Activated CD8-positive, alpha-beta T cell treated with anti-CD3 and anti-CD28 coated beads, Interleukin-2, amount 10 ng/mL, durations not matched to agents 7 days and 5 days (primary cell): Measurements from ENCODE around the gene ATF6B. TPM values are rescaled to one million over a fixed set of nuclear protein-coding genes. Genes with fewer than 3 reads are reported as not detected.

Experiments
- ATAC-seq: fragments of 150-1000 bp; cut with Tn5 transposase; one replicate; pipeline ENCODE4 v1.10.0; 2021; ENCODE audit warnings: moderate library complexity
- CTCF ChIA-PET: fragments of 350-600 bp; sonication (Branson Sonifier 250); formaldehyde crosslinking; loops from one replicate; lab custom pipeline; 2021; ENCODE audit warnings: antibody characterized with exemption; lab: Charles Lee
- POLR2A ChIA-PET: fragments of 350-600 bp; sonication (Branson Sonifier 250); formaldehyde crosslinking; loops from one replicate; lab custom pipeline; 2021; ENCODE audit warnings: antibody characterized with exemption; lab: Charles Lee
- DNase-seq: peaks from one replicate; pipeline ENCODE4 v3.0.0-alpha.2; 2020
- H3K27ac Mint-ChIP-seq: one replicate; pipeline ENCODE4 v1.8.0; 2021; ENCODE audit warnings: mild to moderate bottlenecking, mixed read lengths
- H3K27me3 Mint-ChIP-seq: one replicate; pipeline ENCODE4 v1.8.0; 2021; ENCODE audit warnings: low read depth, mixed read lengths
- H3K36me3 Mint-ChIP-seq: one replicate; pipeline ENCODE4 v1.8.0; 2021; ENCODE audit warnings: low read depth, mixed read lengths
- H3K4me1 Mint-ChIP-seq: one replicate; pipeline ENCODE4 v1.8.0; 2021; ENCODE audit warnings: low read depth, mixed read lengths
- H3K4me3 Mint-ChIP-seq: one replicate; pipeline ENCODE4 v1.8.0; 2021; ENCODE audit warnings: mild to moderate bottlenecking, mixed read lengths
- H3K9me3 Mint-ChIP-seq: one replicate; pipeline ENCODE4 v1.8.0; 2022; ENCODE audit warnings: mixed read lengths; ENCODE audit not compliant: insufficient read depth
- total RNA-seq, 2 experiments: library from RNA; stranded (reverse); gene quantifications; one replicate each; pipeline ENCODE4 v1.2.3, GENCODE V29; 2021

ATF6B gene
- total RNA-seq, 2 experiments from 2014 or later: 107 to 117 TPM

DNA sequence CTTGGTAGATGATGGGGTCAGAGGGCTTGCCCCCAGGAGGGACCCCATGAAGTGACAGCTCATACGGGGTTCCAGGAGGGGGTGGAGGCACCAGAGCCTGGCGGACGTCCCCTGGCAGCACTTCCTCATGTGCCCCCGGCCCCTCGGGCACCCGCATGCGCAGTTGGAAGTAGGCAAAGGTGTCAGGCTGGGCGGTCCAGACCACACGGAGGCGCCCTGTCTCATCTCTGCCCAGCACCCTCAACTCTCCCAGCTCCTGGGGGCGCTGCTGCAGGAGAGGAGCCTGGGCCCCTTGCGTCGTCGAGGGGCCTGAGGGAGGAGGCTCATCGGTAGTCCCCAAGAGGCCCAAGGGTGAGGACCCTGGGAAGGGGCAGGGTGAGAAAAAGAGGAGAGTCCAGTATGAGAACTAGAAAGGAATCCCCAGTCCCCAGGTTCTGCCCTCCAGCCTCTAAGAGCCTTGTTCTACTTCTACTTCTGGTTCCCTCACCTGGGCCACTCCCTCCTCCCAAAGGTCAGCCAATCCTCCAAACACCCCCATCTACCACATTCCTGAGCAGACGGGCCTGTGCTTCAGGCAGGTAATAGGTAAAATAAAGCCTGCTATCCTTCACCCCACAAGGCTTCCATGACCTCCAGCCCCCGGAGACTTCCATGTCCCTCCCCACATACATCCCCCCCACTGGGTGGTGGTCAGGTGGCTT is 42.1 kb downstream of the ATF6B start:
- DNase-seq (no peak), ATAC-seq (no peak)
- CTCF ChIA-PET: no interaction called here
- H3K9me3 Mint-ChIP-seq: no peaks in the 10 kb centered on the region
- POLR2A ChIA-PET: no interaction called here
- H3K4me3 Mint-ChIP-seq: no peak overlapping the region
- peaks cover 25% of the 10 kb centered on the region for H3K27me3 Mint-ChIP-seq
- H3K27ac Mint-ChIP-seq: no peak overlapping the region
- H3K36me3 Mint-ChIP-seq: no peaks in the 10 kb centered on the region
- H3K4me1 Mint-ChIP-seq: peaks cover 12% of the 10 kb centered on the region

DNA sequence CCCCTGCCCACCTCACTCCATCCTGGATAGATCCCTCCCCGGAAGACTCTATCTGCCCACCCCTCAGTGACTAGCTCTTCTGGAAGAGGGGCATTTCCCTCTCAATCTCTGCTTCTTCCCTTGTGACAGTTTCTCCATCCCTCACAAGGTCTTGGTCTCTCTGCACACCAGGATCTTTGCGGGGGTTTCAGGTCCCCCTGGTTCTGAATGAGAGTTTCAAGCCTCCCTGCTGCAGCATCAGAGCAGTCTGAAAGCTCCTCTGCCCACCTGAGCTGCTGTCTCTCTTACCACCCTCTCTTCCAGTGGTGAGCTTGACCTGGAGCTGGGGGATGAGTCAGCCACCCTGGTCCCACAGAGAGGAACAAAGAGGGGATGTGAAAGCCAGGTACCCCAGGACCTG is 43.3 kb downstream of the ATF6B start:
- no peak overlapping the region for H3K27ac Mint-ChIP-seq
- no peaks in the 10 kb centered on the region for H3K9me3 Mint-ChIP-seq
- no peak overlapping the region for H3K4me3 Mint-ChIP-seq
- peaks cover 12% of the 10 kb centered on the region for H3K4me1 Mint-ChIP-seq
- H3K36me3 Mint-ChIP-seq: no peaks in the 10 kb centered on the region
- H3K27me3 Mint-ChIP-seq: peaks cover 22% of the 10 kb centered on the region
- DNase-seq (no peak), ATAC-seq (no peak)
- CTCF ChIA-PET: interaction anchor here (0.9 kb wide), 1 partner anchor 33 kb away, joined by 3 read pairs; no protein-coding TSS in a partner anchor
- POLR2A ChIA-PET: no interaction called here

DNA sequence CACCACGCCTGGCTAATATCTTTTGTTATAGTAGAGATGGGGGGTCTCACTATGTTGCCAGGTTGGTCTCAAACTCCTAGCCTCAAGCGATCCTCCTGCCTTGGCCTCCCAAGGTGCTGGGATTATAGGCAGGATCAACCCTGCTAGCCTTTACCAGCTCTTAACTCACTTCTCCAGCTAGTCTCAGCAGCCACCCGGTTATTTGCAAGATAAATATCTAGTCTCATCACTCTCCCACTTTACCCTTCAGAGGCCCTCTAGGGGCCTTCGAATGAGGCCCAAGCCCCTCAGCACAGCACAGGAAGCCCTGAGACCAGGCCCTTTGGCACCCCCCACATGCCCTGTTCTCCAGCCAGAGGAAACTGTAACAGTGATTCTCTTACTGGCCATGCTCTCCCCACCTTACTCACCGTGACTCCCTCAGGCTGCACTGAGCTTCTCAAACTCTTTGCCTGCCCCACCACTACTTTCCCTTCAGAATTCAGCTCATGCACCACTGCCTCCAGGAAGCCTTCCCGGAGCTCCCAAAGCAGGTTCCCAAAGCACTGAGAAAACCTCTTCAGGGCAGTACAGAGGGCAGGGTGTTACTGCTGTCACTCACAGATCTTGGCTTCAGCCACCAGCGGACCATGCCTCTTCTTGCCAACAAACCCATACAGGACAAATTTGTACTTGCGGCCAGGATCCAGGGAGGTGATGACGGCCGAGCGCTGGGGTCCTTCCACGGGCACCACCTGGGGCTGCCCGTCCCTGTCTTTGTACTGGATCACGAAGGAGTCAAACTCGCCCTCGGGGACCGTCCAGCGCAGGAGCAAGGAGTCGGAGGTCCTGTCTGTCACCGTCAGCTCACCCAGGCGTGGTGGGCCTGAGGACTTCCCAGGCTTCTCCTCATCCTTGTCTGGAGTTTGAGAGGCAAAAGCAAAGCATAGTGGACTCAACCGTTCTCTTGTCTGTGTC is 44.0 kb downstream of the ATF6B start:
- no peak overlapping the region for H3K4me3 Mint-ChIP-seq
- DNase-seq: no peak
- H3K4me1 Mint-ChIP-seq: peaks cover 12% of the 10 kb centered on the region
- no peak overlapping the region for H3K27ac Mint-ChIP-seq
- peaks cover 20% of the 10 kb centered on the region for H3K27me3 Mint-ChIP-seq
- POLR2A ChIA-PET: interaction anchor here (0.7 kb wide), 1 partner anchor 20 kb away, joined by 3 read pairs; no protein-coding TSS in a partner anchor
- no peak for ATAC-seq
- CTCF ChIA-PET: interaction anchor here (0.9 kb wide), 1 partner anchor 33 kb away, joined by 3 read pairs; no protein-coding TSS in a partner anchor
- H3K36me3 Mint-ChIP-seq: no peaks in the 10 kb centered on the region
- no peaks in the 10 kb centered on the region for H3K9me3 Mint-ChIP-seq

DNA sequence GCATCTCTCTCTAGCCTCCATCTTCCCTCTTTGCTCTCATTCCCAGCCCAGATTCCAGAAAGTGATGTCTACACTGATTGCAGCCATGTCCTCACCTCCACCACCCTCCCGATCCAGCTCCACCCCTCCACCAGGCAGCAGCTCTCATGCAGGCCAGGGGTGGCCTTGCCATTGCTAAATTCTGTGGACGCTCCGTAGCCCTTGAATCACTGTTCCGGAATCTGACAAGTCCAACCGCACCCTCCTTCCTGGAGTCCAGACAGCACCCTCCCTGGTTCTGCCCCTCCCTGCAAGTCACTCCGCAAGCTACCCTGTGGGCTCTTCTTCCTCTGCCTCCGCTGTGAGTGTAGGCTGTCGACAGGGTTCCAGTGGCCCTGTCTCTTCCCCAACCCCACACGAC is 45.1 kb downstream of the ATF6B start:
- DNase-seq: no peak
- ChIA-PET CTCF (no interaction called here), POLR2A (no interaction called here)
- ATAC-seq: no peak
- H3K27ac Mint-ChIP-seq: no peak overlapping the region
- no peak overlapping the region for H3K4me3 Mint-ChIP-seq
- H3K36me3 Mint-ChIP-seq: no peaks in the 10 kb centered on the region
- H3K27me3 Mint-ChIP-seq: peaks cover 16% of the 10 kb centered on the region
- H3K9me3 Mint-ChIP-seq: no peaks in the 10 kb centered on the region
- H3K4me1 Mint-ChIP-seq: peaks cover 12% of the 10 kb centered on the region

DNA sequence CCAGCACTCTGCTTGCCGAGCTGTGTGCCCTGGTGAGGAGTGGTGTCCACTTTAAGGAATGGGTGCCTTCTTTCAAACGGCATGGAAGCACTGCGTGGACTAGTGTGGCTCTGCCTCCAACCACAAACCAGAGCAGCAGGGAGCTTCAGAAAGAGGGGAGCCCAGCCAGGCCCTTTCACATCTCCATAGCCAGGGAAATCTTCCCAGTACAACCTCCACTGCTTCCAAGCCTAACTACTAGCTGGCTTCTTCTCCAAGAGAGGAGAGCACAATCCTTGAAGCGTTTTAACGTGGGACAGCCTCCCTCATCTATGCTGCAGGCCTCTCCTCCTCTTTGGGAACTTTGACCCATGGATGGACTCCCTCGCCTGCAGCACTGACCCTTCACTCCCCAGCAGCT is 45.6 kb downstream of the ATF6B start:
- POLR2A ChIA-PET: no interaction called here
- Mint-ChIP-seq H3K27ac (no peak overlapping the region), H3K4me3 (no peak overlapping the region), H3K27me3 (peaks cover 16% of the 10 kb centered on the region), H3K9me3 (no peaks in the 10 kb centered on the region), H3K36me3 (no peaks in the 10 kb centered on the region), H3K4me1 (peaks cover 12% of the 10 kb centered on the region)
- no peak for DNase-seq
- ATAC-seq: no peak
- CTCF ChIA-PET: interaction anchor here (1.3 kb wide), 1 partner anchor 36 kb away, joined by 3 read pairs; no protein-coding TSS in a partner anchor

DNA sequence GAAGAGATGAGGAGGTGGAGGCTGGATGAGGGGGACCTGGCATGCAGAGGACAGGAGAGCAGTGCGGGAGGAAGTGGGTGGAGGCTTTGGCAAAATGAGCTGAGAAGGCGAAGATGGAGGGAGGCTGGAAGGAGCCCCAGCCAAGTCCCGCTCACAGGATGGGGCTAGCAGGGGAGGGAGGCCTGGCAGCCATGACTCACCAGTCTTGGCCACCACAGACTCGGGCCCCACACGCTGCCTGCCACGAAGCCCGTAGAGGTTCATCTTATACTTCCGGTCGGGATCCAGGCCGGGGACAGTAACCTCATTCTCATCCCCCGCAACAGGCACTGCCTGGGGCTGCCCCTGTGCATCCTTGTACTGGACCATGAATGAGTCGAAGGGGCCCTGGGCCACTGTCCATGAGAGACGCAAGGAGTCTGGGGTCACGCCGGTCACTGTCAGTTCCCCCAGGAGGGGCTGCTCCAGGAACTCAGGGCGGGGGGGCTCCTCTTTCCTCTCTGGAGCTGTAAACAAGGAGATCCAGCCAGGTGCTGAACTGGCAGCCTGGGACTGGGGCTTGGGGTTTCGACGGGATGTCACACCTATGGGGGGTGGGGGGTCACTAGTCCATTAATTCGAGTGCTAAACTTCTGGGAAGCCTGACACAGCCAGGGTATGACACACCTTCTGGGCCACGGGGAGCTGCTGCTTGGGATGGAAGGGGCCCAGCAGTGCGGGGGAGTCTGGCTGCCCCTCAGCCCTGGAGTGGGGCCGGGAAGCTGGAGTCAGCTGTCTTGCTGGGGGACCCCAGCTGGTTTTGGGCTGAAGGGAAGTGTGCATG is 46.7 kb downstream of the ATF6B start:
- Mint-ChIP-seq H3K4me1 (peaks cover 6% of the 10 kb centered on the region), H3K27me3 (peaks cover 12% of the 10 kb centered on the region), H3K27ac (no peak overlapping the region), H3K4me3 (no peak overlapping the region), H3K9me3 (no peaks in the 10 kb centered on the region), H3K36me3 (no peaks in the 10 kb centered on the region)
- POLR2A ChIA-PET: no interaction called here
- CTCF ChIA-PET: interaction anchor here (0.9 to 1.3 kb wide), 2 partner anchors 33 to 37 kb away, joined by 3 read pairs; no protein-coding TSS in a partner anchor
- no peak for ATAC-seq
- DNase-seq: no peak

DNA sequence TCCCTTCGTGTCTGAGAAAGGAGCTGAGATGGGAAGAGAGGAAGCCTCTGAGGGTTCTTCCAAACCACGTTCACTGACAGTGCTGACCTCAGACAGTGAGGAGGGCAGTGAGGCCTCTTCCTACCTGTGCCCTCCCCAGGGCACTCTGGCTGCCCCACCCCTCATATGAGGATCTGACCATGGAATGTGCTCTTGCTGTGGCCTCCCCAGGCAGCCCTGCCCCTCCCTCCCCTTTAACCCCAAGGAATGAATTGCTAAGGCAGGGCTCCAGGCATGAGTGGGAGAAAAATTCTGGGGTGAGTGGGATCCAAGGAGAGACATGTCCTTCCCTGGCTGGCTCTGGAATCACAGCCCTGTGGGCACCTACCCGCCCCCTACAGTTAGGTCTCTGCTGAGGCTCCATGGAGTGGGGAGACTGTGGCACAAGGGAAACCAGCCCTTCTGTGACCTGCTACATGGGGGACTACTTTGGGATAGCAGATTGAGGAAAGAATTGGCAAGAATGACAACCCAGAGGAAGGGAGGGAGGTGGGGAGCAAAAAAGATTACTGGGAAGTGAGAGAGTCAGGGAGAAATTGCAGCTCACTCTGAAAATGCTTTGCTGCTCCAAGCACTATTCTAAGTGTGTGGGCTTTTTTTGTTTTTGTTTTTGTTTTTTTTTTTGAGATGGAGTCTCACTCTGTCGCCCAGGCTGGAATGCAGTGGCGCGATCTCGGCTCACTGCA is 48.3 kb downstream of the ATF6B start:
- Mint-ChIP-seq H3K36me3 (no peaks in the 10 kb centered on the region), H3K27ac (no peak overlapping the region)

DNA sequence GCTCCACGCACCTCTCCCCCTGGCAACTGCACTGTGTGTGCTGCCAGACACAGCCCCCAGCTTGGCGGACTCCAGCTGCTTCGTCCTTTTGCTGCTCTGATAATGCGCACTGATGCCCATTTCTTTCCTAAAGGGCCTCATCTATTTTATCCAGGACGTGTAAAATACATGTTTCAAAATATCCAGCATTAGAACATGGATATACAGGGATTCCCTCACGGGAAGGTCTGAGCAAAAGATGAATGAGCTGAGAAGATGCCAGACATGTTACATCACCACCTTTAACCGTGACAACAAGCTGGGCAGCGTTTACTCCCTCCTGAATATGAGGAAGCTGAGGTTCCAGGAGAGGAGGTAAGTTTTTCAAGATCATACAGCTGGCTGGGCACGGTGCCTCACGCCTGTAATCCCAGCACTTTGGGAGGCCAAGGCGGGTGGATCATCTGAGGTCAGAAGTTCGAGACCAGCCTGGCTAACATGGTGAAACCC is 51.7 kb downstream of the ATF6B start:
- ChIA-PET CTCF (no interaction called here), POLR2A (no interaction called here)
- no peaks in the 10 kb centered on the region for H3K36me3 Mint-ChIP-seq
- no peaks in the 10 kb centered on the region for H3K9me3 Mint-ChIP-seq
- H3K27me3 Mint-ChIP-seq: no peaks in the 10 kb centered on the region
- ATAC-seq (no peak), DNase-seq (no peak)
- peaks cover 2% of the 10 kb centered on the region for H3K4me1 Mint-ChIP-seq
- no peak overlapping the region for H3K27ac Mint-ChIP-seq
- H3K4me3 Mint-ChIP-seq: no peak overlapping the region

More for the DNA sequence above, 48.3 kb downstream of the ATF6B start:
- no peak for DNase-seq
- H3K27me3 Mint-ChIP-seq: peaks cover 6% of the 10 kb centered on the region
- POLR2A ChIA-PET: no interaction called here
- no peaks in the 10 kb centered on the region for H3K9me3 Mint-ChIP-seq
- no peak for ATAC-seq
- H3K4me1 Mint-ChIP-seq: peaks cover 2% of the 10 kb centered on the region
- no peak overlapping the region for H3K4me3 Mint-ChIP-seq
- CTCF ChIA-PET: no interaction called here

DNA sequence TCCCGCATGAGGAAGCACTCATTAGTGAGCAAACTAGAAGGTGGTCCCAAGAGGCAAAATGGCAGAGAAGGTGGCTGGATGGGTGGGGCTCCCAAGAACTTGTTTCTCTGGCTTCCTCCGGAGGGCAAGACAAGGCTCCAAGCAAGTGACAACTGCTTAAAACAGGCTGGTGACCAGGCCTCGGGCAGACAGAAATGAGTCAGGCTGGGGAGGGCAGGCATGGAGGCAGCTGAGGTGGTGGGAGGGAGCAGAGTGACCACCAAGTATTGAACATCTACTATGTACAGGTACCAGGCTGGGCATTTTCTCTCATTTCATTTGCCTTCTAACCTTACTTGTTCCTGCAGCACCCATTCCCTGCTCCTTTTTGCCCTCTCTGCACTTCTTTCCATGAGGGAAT is 52.3 kb downstream of the ATF6B start:
- no peak for DNase-seq
- CTCF ChIA-PET: no interaction called here
- no peaks in the 10 kb centered on the region for H3K9me3 Mint-ChIP-seq
- H3K27me3 Mint-ChIP-seq: no peaks in the 10 kb centered on the region
- H3K4me3 Mint-ChIP-seq: no peak overlapping the region
- POLR2A ChIA-PET: no interaction called here
- H3K4me1 Mint-ChIP-seq: no peaks in the 10 kb centered on the region
- no peak for ATAC-seq
- H3K27ac Mint-ChIP-seq: no peak overlapping the region
- no peaks in the 10 kb centered on the region for H3K36me3 Mint-ChIP-seq

DNA sequence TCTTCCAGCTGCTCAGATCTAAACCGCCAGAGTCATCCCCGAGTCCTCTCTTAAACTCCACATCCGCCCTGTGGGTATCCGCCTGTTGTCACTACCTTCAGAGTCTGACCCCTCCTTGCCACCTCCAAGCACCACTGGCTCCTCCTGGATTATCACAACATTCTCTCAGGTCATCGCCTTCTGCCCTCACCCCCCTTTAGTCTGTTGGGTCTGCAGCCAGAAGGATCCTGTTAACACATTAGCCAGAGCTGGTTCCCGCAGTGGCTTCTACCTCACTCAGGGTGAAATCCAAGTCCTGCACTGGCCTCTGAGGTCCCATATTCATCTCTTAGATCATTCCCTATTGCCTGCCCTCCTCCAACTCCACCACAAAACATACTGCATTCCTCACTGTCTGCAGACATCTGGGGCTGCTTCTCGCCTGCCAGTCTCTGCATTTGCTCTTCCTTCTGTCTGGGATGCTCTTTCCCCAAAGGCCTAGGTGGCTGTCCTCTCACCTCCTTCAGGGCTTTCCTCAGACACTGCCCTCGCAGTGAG is 53.0 kb downstream of the ATF6B start:
- H3K4me1 Mint-ChIP-seq: no peaks in the 10 kb centered on the region
- no peaks in the 10 kb centered on the region for H3K36me3 Mint-ChIP-seq
- no peak for DNase-seq
- CTCF ChIA-PET: no interaction called here
- ATAC-seq: no peak
- no peak overlapping the region for H3K4me3 Mint-ChIP-seq
- no peak overlapping the region for H3K27ac Mint-ChIP-seq
- H3K9me3 Mint-ChIP-seq: no peaks in the 10 kb centered on the region
- H3K27me3 Mint-ChIP-seq: no peaks in the 10 kb centered on the region
- POLR2A ChIA-PET: no interaction called here
